Measurements from ENCODE around the gene NMNAT2. TPM values are rescaled to one million over a fixed set of nuclear protein-coding genes. Genes with fewer than 3 reads are reported as not detected.

Gene NMNAT2
- total and polyA plus RNA-seq, 2 of the 4 experiments (the other 2 are of a cell fraction) = 0.36 to 2.4 TPM

GRCh38 chr1:183443466-183443865 lies 25.3 kb upstream of the NMNAT2 start:
- Histone ChIP-seq H2BK15ac (ENCODE audit: low read depth, low read length) (no peak overlapping the region), H3K4me2 (ENCODE audit: low read depth, low read length) (no peak overlapping the region), H3K27ac (ENCODE audit: insufficient read depth, low read length) (no peak overlapping the region), H2AFZ (replicated peaks; ENCODE audit: low read length, poor library complexity) (no peak overlapping the region), H3K9me1 (ENCODE audit: insufficient read depth, low read length) (no peaks in the 10 kb centered on the region), H4K20me1 (ENCODE audit: insufficient read depth, low read length) (no peaks in the 10 kb centered on the region), H3K18ac (ENCODE audit: low read depth, low read length) (no peak overlapping the region), H2BK20ac (ENCODE audit: low read depth, low read length) (no peak overlapping the region), H4K91ac (ENCODE audit: insufficient read depth, low read depth, low read length) (no peak overlapping the region), H3K9me3 (ENCODE audit: control insufficient read depth, insufficient read depth, low read length) (no peaks in the 10 kb centered on the region), H2BK120ac (ENCODE audit: low read depth, low read length) (no peak overlapping the region), H4K8ac (ENCODE audit: low read depth in 2 of 2, low read length in 2 of 2) (no peak overlapping the region), H2AK5ac (ENCODE audit: low read depth, low read length) (no peak overlapping the region), H2BK5ac (ENCODE audit: low read depth, low read length, poor library complexity, severe bottlenecking) (no peak overlapping the region), H4K5ac (ENCODE audit: low read depth, low read length) (no peak overlapping the region), H3K9ac (ENCODE audit: low read depth, low read length) (no peak overlapping the region), H3K36me3 (ENCODE audit: control insufficient read depth, insufficient read depth, low read length) (no peaks in the 10 kb centered on the region), H2AK9ac (replicated peaks; ENCODE audit: low read depth, low read length, poor library complexity) (no peak overlapping the region), H3K27me3 (ENCODE audit: control insufficient read depth, insufficient read depth, low read length) (peaks cover 13% of the 10 kb centered on the region), H3K79me1 (ENCODE audit: low read depth in 1 of 2, low read length in 2 of 2) (no peaks in the 10 kb centered on the region), H3K23ac (ENCODE audit: low read depth, low read length) (no peak overlapping the region), H3K14ac (replicated peaks; ENCODE audit: low read depth, low read length) (no peak overlapping the region), H3K4me1 (ENCODE audit: control insufficient read depth, insufficient read depth, low read length) (no peaks in the 10 kb centered on the region), H3K56ac (ENCODE audit: extremely low read depth, insufficient read depth, low read length) (no peak overlapping the region), H3K4ac (ENCODE audit: low read depth, low read length) (no peak overlapping the region), H3K4me3 (ENCODE audit: insufficient read depth, low read depth, low read length) (no peak overlapping the region)
- TF ChIP-seq CHD1 (IDR thresholded peaks at IDR 0.05; ENCODE audit: low read depth, low read length) = no peak
- no peak for TF ChIP-seq CEBPB (IDR thresholded peaks at IDR 0.05; ENCODE audit: low read depth, low read length)
- TF ChIP-seq ELK1 (IDR thresholded peaks at IDR 0.05; ENCODE audit: borderline replicate concordance, low read depth, low read length) = no peak
- TF ChIP-seq RFX5 (IDR thresholded peaks at IDR 0.05; ENCODE audit: low read depth, low read length) = no peak
- TF ChIP-seq MXI1 (IDR thresholded peaks at IDR 0.05; ENCODE audit: borderline replicate concordance, low read depth, low read length) = no peak
- TF ChIP-seq FOS (IDR thresholded peaks at IDR 0.05; ENCODE audit: low read depth, low read length) = no peak
- TF ChIP-seq MAFK (IDR thresholded peaks at IDR 0.05; ENCODE audit: low read depth, low read length) = no peak
- no peak for TF ChIP-seq RCOR1 (IDR thresholded peaks at IDR 0.05; ENCODE audit: insufficient replicate concordance, low read length)
- TF ChIP-seq POLR2A (IDR thresholded peaks at IDR 0.05; ENCODE audit: low read depth, low read length) = no peak
- no peak for TF ChIP-seq SMC3 (IDR thresholded peaks at IDR 0.05; ENCODE audit: low read depth, low read length)
- TF ChIP-seq CTCF (conservative IDR thresholded peaks at IDR 0.05; ENCODE audit: low read depth, low read length) = no peak
- no peak for TF ChIP-seq RAD21 (IDR thresholded peaks at IDR 0.05; ENCODE audit: low read length)
- WGBS, 2 experiments (ENCODE audit: extremely low coverage in 2 of 2, insufficient read length in 1 of 2) = no CpG with 5 or more reads among the region's 1 CpG
- BruUV-seq (replicated peaks) = no TSS peak
- no peak for ATAC-seq (ENCODE audit: low read depth)
- ChIA-PET POLR2A (ENCODE audit: unreplicated experiment) (no interaction called here), CTCF (no interaction called here)
- no peak for DNase-seq
- in situ Hi-C loops (cut with MboI; ENCODE audit: low sequenced_read_pairs) (no loop called here), dilution Hi-C loops (cut with HindIII; ENCODE audit: low sequenced_read_pairs, unreplicated experiment) (no loop called here), intact Hi-C loops (cut with micrococcal nuclease) (no loop called here)

Measured in IMR-90 (cell line).